ENCODE data around the gene THSD4. TPM values are rescaled to one million over a fixed set of nuclear protein-coding genes. Genes with fewer than 3 reads are reported as not detected.

The THSD4 gene
- total RNA-seq, 2 donors from 2014 or later = not detected

- DNase-seq (ENCODE audit: low spot score) = no peak
- Mint-ChIP-seq H3K36me3 (no peaks in the 10 kb centered on the region), H3K9me3 (no peaks in the 10 kb centered on the region), H3K27me3 (peaks cover 15 to 17% of the 10 kb centered on the region in 2 donors), H3K4me3 (no peak overlapping the region), H3K4me1 (ENCODE audit: low read depth in 2 of 2) (no peaks in the 10 kb centered on the region), H3K27ac (no peak overlapping the region)
- no peak for ATAC-seq
Measured at GRCh38 chr15:71648095-71648494, 532.8 kb downstream of the THSD4 start.

GRCh38 chr15:71649894-71650293 is 534.6 kb downstream of the THSD4 start:
- Mint-ChIP-seq H3K27me3 (peaks cover 14 to 20% of the 10 kb centered on the region in 2 donors), H3K27ac (no peak overlapping the region), H3K36me3 (no peaks in the 10 kb centered on the region), H3K4me3 (no peak overlapping the region), H3K4me1 (ENCODE audit: low read depth in 2 of 2) (no peaks in the 10 kb centered on the region), H3K9me3 (no peaks in the 10 kb centered on the region)
- DNase-seq (ENCODE audit: low spot score) (no peak), ATAC-seq (no peak)

GRCh38 chr15:71650603-71651002 is 535.3 kb downstream of the THSD4 start:
- DNase-seq (ENCODE audit: low spot score) (no peak), ATAC-seq (no peak)
- Mint-ChIP-seq H3K4me3 (no peak overlapping the region), H3K27me3 (peaks cover 8 to 20% of the 10 kb centered on the region in 2 donors), H3K4me1 (ENCODE audit: low read depth in 2 of 2) (no peaks in the 10 kb centered on the region), H3K36me3 (no peaks in the 10 kb centered on the region), H3K9me3 (no peaks in the 10 kb centered on the region), H3K27ac (no peak overlapping the region)

- ATAC-seq (no peak), DNase-seq (ENCODE audit: low spot score) (no peak)
- H3K27ac Mint-ChIP-seq = no peak overlapping the region
- H3K4me1 Mint-ChIP-seq (ENCODE audit: low read depth in 2 of 2) = no peaks in the 10 kb centered on the region
- H3K36me3 Mint-ChIP-seq = no peaks in the 10 kb centered on the region
- no peak overlapping the region for H3K4me3 Mint-ChIP-seq
- peaks cover 0 to 14% of the 10 kb centered on the region in 2 donors for H3K27me3 Mint-ChIP-seq
- no peaks in the 10 kb centered on the region for H3K9me3 Mint-ChIP-seq
Measured at GRCh38 chr15:71651750-71652186, 536.5 kb downstream of the THSD4 start.

- Mint-ChIP-seq H3K9me3 (no peaks in the 10 kb centered on the region), H3K4me3 (no peak overlapping the region), H3K4me1 (ENCODE audit: low read depth in 2 of 2) (no peaks in the 10 kb centered on the region), H3K27me3 (peaks cover 0 to 14% of the 10 kb centered on the region in 2 donors), H3K36me3 (no peaks in the 10 kb centered on the region), H3K27ac (no peak overlapping the region)
- ATAC-seq (no peak), DNase-seq (ENCODE audit: low spot score) (no peak)
Measured at GRCh38 chr15:71654042-71654719, 538.9 kb downstream of the THSD4 start.

GRCh38 chr15:71654720-71655174 is 539.5 kb downstream of the THSD4 start:
- ATAC-seq = no peak
- Mint-ChIP-seq H3K36me3 (no peaks in the 10 kb centered on the region), H3K27ac (no peak overlapping the region), H3K4me1 (ENCODE audit: low read depth in 2 of 2) (no peaks in the 10 kb centered on the region), H3K4me3 (no peak overlapping the region), H3K27me3 (peaks cover 0 to 12% of the 10 kb centered on the region in 2 donors), H3K9me3 (no peaks in the 10 kb centered on the region)
- DNase-seq (ENCODE audit: low spot score) = no peak

- H3K4me1 Mint-ChIP-seq (ENCODE audit: low read depth in 2 of 2) = no peaks in the 10 kb centered on the region
- H3K36me3 Mint-ChIP-seq = no peaks in the 10 kb centered on the region
- DNase-seq (ENCODE audit: low spot score) (no peak), ATAC-seq (no peak)
- H3K27ac Mint-ChIP-seq = no peak overlapping the region
- H3K9me3 Mint-ChIP-seq = no peaks in the 10 kb centered on the region
- H3K27me3 Mint-ChIP-seq = peaks cover 9 to 12% of the 10 kb centered on the region in 2 donors
- H3K4me3 Mint-ChIP-seq = no peak overlapping the region
Measured at GRCh38 chr15:71656425-71656824, 541.2 kb downstream of the THSD4 start.

- DNase-seq (ENCODE audit: low spot score) = no peak
- Mint-ChIP-seq H3K9me3 (no peaks in the 10 kb centered on the region), H3K27me3 (peaks cover 9 to 10% of the 10 kb centered on the region in 2 donors), H3K4me1 (ENCODE audit: low read depth in 2 of 2) (no peaks in the 10 kb centered on the region), H3K36me3 (no peaks in the 10 kb centered on the region), H3K27ac (no peak overlapping the region), H3K4me3 (no peak overlapping the region)
- ATAC-seq = no peak
Measured at GRCh38 chr15:71657141-71657540, 541.9 kb downstream of the THSD4 start.

GRCh38 chr15:71658036-71658435 is 542.8 kb downstream of the THSD4 start:
- Mint-ChIP-seq H3K27me3 (peaks cover 9 to 13% of the 10 kb centered on the region in 2 donors), H3K27ac (no peak overlapping the region), H3K4me3 (no peak overlapping the region), H3K4me1 (ENCODE audit: low read depth in 2 of 2) (no peaks in the 10 kb centered on the region), H3K9me3 (no peaks in the 10 kb centered on the region), H3K36me3 (no peaks in the 10 kb centered on the region)
- DNase-seq (ENCODE audit: low spot score) = no peak
- no peak for ATAC-seq

GRCh38 chr15:71658827-71659729 is 543.8 kb downstream of the THSD4 start:
- ATAC-seq = no peak
- Mint-ChIP-seq H3K27me3 (peaks cover 9 to 10% of the 10 kb centered on the region in 2 donors), H3K36me3 (no peaks in the 10 kb centered on the region), H3K4me1 (ENCODE audit: low read depth in 2 of 2) (no peaks in the 10 kb centered on the region), H3K4me3 (no peak overlapping the region), H3K9me3 (no peaks in the 10 kb centered on the region), H3K27ac (no peak overlapping the region)
- no peak for DNase-seq (ENCODE audit: low spot score)

GRCh38 chr15:71659730-71660067 is 544.4 kb downstream of the THSD4 start:
- H3K27ac Mint-ChIP-seq = no peak overlapping the region
- H3K9me3 Mint-ChIP-seq = no peaks in the 10 kb centered on the region
- peaks cover 12 to 13% of the 10 kb centered on the region in 2 donors for H3K27me3 Mint-ChIP-seq
- H3K4me3 Mint-ChIP-seq = no peak overlapping the region
- ATAC-seq = no peak
- no peaks in the 10 kb centered on the region for H3K4me1 Mint-ChIP-seq (ENCODE audit: low read depth in 2 of 2)
- DNase-seq (ENCODE audit: low spot score) = no peak
- no peaks in the 10 kb centered on the region for H3K36me3 Mint-ChIP-seq

GRCh38 chr15:71660501-71660900 is 545.2 kb downstream of the THSD4 start:
- H3K4me1 Mint-ChIP-seq (ENCODE audit: low read depth in 2 of 2) = no peaks in the 10 kb centered on the region
- no peak overlapping the region for H3K27ac Mint-ChIP-seq
- peaks cover 19 to 21% of the 10 kb centered on the region in 2 donors for H3K27me3 Mint-ChIP-seq
- H3K36me3 Mint-ChIP-seq = no peaks in the 10 kb centered on the region
- H3K4me3 Mint-ChIP-seq = no peak overlapping the region
- DNase-seq (ENCODE audit: low spot score) (no peak), ATAC-seq (peak in 1 of 2 donors; percentile 8)
- no peaks in the 10 kb centered on the region for H3K9me3 Mint-ChIP-seq

- no peaks in the 10 kb centered on the region for H3K36me3 Mint-ChIP-seq
- H3K4me1 Mint-ChIP-seq (ENCODE audit: low read depth in 2 of 2) = no peaks in the 10 kb centered on the region
- H3K9me3 Mint-ChIP-seq = no peaks in the 10 kb centered on the region
- no peak overlapping the region for H3K4me3 Mint-ChIP-seq
- peaks cover 20 to 22% of the 10 kb centered on the region in 2 donors for H3K27me3 Mint-ChIP-seq
- no peak for ATAC-seq
- no peak overlapping the region for H3K27ac Mint-ChIP-seq
- DNase-seq (ENCODE audit: low spot score) = no peak
Measured at GRCh38 chr15:71662306-71662705, 547.0 kb downstream of the THSD4 start.

- Mint-ChIP-seq H3K4me1 (ENCODE audit: low read depth in 2 of 2) (no peaks in the 10 kb centered on the region), H3K27me3 (peaks cover 22 to 24% of the 10 kb centered on the region in 2 donors), H3K4me3 (no peak overlapping the region), H3K36me3 (no peaks in the 10 kb centered on the region), H3K27ac (no peak overlapping the region), H3K9me3 (no peaks in the 10 kb centered on the region)
- ATAC-seq (no peak), DNase-seq (ENCODE audit: low spot score) (no peak)
Measured at GRCh38 chr15:71664622-71665021, 549.4 kb downstream of the THSD4 start.

All from natural killer cell treated with Interleukin-12 subunit alpha and Interleukin-12 subunit beta and Interleukin-15 and Interleukin-18, amount 100 ng/mL, for 72 hours (primary cell).